Measurements from ENCODE around the gene SLC25A3. TPM values are rescaled to one million over a fixed set of nuclear protein-coding genes. Genes with fewer than 3 reads are reported as not detected.
A peak's percentile ranks its signal among the peaks of the same experiment; 100 is the strongest.

Gene SLC25A3
- total RNA-seq, 1 donor = 620 TPM

DNA sequence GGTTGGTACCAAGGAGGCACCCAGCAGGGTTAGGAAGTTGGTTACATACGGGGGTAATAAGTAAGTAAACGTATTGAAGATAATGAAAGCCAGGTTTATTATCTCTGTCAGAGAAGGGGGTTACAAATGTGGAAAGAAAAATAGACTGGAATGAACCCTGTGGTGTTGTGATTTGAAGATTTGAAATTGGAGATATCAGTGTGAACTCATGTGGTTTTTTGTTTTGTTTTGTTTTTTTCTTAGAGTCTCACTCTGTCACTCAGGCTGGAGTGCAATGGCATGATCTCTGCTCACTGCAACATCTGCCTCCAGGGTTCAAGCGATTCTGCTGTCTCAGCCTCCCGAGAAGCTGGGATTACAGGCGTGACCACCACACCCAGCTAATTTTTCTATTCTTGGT lies 14.1 kb upstream of the SLC25A3 start:
- TF ChIP-seq, protein P1, sequence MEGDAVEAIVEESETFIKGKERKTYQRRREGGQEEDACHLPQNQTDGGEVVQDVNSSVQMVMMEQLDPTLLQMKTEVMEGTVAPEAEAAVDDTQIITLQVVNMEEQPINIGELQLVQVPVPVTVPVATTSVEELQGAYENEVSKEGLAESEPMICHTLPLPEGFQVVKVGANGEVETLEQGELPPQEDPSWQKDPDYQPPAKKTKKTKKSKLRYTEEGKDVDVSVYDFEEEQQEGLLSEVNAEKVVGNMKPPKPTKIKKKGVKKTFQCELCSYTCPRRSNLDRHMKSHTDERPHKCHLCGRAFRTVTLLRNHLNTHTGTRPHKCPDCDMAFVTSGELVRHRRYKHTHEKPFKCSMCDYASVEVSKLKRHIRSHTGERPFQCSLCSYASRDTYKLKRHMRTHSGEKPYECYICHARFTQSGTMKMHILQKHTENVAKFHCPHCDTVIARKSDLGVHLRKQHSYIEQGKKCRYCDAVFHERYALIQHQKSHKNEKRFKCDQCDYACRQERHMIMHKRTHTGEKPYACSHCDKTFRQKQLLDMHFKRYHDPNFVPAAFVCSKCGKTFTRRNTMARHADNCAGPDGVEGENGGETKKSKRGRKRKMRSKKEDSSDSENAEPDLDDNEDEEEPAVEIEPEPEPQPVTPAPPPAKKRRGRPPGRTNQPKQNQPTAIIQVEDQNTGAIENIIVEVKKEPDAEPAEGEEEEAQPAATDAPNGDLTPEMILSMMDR (IDR thresholded peaks at IDR 0.05; ENCODE audit: insufficient read depth, low read depth, low read length) = no peak
- no peak overlapping the region for H3K4me3 ChIP-seq (ENCODE audit: low read depth, low read length)
- DNase-seq (ENCODE audit: low read depth) = no peak

- TF ChIP-seq, protein P1 (IDR thresholded peaks at IDR 0.05; ENCODE audit: insufficient read depth, low read depth, low read length) = no peak
- no peak for DNase-seq (ENCODE audit: low read depth)
- H3K4me3 ChIP-seq (ENCODE audit: low read depth, low read length) = no peak overlapping the region
These were observed 13.7 kb upstream of the SLC25A3 start for GRCh38 chr12:98579835-98580234.

- no peak overlapping the region for H3K4me3 ChIP-seq (ENCODE audit: low read depth, low read length)
- no peak for DNase-seq (ENCODE audit: low read depth)
- TF ChIP-seq, protein P1 (IDR thresholded peaks at IDR 0.05; ENCODE audit: insufficient read depth, low read depth, low read length) = no peak
These were observed 12.8 kb upstream of the SLC25A3 start for GRCh38 chr12:98580695-98581094.

DNA sequence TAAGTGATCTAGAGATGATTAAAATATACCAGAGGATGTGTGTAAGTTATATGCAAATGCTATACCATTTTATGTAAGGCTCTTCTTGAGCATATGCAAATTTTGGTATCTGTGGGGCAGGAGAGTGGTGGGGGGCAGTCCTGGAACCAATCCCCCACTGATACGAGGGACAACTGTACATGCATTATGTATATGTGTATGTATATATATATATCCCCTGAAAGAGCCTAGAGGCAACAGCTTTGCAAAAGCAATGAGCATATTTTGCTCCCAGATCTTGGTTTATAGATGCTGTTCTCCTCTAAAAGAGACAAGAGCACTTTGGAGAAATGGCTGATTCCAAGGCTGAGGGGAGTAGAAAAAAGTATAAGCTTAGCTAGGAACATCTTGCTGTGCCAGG lies 12.4 kb upstream of the SLC25A3 start:
- DNase-seq (ENCODE audit: low read depth) = no peak
- H3K4me3 ChIP-seq (ENCODE audit: low read depth, low read length) = no peak overlapping the region
- TF ChIP-seq, protein P1 (IDR thresholded peaks at IDR 0.05; ENCODE audit: insufficient read depth, low read depth, low read length) = no peak

DNA sequence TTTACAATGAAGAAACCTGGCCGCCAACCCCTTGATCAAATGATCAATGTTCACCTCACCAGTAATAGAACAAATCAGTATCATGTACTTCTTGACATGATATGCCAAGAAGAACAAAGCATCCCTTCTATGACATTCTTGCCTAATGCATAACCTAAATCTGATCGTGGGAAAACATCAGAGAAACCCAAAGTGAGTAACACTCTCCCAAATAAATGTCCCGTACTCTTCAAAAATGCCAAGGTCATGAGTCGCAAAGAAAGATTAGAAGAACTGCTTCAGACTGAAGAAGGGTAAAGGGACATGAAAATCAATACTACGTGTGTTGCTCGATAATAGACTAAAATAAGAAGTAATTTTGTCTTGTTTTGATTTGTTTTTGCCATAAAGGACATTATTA lies 11.4 kb upstream of the SLC25A3 start:
- no peak for DNase-seq (ENCODE audit: low read depth)
- H3K4me3 ChIP-seq (ENCODE audit: low read depth, low read length) = no peak overlapping the region
- TF ChIP-seq, protein P1 (IDR thresholded peaks at IDR 0.05; ENCODE audit: insufficient read depth, low read depth, low read length) = no peak

- TF ChIP-seq, protein P1 (IDR thresholded peaks at IDR 0.05; ENCODE audit: insufficient read depth, low read depth, low read length) = no peak
- H3K4me3 ChIP-seq (ENCODE audit: low read depth, low read length) = no peak overlapping the region
- no peak for DNase-seq (ENCODE audit: low read depth)
These were observed 6.4 kb upstream of the SLC25A3 start for GRCh38 chr12:98587084-98587483.

- no peak overlapping the region for H3K4me3 ChIP-seq (ENCODE audit: low read depth, low read length)
- DNase-seq (ENCODE audit: low read depth) = peak; percentile 65
- TF ChIP-seq, protein P1 (IDR thresholded peaks at IDR 0.05; ENCODE audit: insufficient read depth, low read depth, low read length) = peak; percentile 27
These were observed 2.3 kb upstream of the SLC25A3 start for GRCh38 chr12:98591209-98591608.
